Neural cell (in vitro differentiated cells): ENCODE data around the gene SLC1A2.

Source experiments
- EP300 ChIP-seq: fragments of 450-650 bp; conservative IDR thresholded peaks from 2 replicates; pipeline ENCODE4 v1.6.1; 2014; ENCODE audit warnings: antibody characterized with exemption, mild to moderate bottlenecking, moderate library complexity; ENCODE audit not compliant: poor library complexity, severe bottlenecking
- TF ChIP-seq, protein P1 (sequence below): fragments of 450-650 bp; IDR thresholded peaks from 2 replicates; pipeline ENCODE4 v1.5.1; 2014; ENCODE audit warnings: antibody characterized with exemption, mild to moderate bottlenecking, moderate library complexity; ENCODE audit not compliant: poor library complexity, severe bottlenecking

DNA sequence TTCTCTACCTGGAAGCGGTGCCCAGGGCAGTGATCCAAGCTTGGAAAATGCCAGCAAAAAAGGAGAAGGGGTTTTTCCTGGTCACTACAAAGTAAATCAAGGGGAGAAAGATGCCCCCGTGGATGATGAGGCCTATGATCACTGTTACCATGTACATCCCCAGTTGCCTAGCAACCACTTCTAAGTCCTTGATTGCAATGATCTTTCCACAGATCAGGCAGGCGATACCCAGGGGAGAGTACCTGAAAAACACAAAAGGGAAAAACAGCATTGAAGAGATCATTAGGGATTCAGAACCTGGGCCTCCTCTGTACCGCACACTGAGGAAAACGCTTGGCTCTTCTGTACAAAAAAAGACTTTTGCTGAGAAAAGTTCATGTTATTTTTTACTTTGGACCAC lies 127.1 kb downstream of the SLC1A2 start:
- TF ChIP-seq, protein P1, sequence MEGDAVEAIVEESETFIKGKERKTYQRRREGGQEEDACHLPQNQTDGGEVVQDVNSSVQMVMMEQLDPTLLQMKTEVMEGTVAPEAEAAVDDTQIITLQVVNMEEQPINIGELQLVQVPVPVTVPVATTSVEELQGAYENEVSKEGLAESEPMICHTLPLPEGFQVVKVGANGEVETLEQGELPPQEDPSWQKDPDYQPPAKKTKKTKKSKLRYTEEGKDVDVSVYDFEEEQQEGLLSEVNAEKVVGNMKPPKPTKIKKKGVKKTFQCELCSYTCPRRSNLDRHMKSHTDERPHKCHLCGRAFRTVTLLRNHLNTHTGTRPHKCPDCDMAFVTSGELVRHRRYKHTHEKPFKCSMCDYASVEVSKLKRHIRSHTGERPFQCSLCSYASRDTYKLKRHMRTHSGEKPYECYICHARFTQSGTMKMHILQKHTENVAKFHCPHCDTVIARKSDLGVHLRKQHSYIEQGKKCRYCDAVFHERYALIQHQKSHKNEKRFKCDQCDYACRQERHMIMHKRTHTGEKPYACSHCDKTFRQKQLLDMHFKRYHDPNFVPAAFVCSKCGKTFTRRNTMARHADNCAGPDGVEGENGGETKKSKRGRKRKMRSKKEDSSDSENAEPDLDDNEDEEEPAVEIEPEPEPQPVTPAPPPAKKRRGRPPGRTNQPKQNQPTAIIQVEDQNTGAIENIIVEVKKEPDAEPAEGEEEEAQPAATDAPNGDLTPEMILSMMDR, result no peak
- peak; percentile 59 for TF ChIP-seq EP300
